Suppressor macrophage treated with lipopolysaccharide for 4 hours (primary cell): ENCODE results near the gene SNX9.
A peak's percentile ranks its signal among the peaks of the same experiment; 100 is the strongest.

Experiments
- DNase-seq: peaks from one replicate; pipeline ENCODE4 v3.0.0-alpha.2; 2020

SNX9 gene

GRCh38 chr6:157804448-157805327 is 18.4 kb upstream of the SNX9 start:
- DNase-seq: no peak

- DNase-seq: no peak
Measured at GRCh38 chr6:157806131-157806855, 16.8 kb upstream of the SNX9 start.

GRCh38 chr6:157806856-157807215 is 16.2 kb upstream of the SNX9 start:
- DNase-seq: no peak

GRCh38 chr6:157808405-157808950 is 14.6 kb upstream of the SNX9 start:
- DNase-seq: no peak

- DNase-seq: no peak
Measured at GRCh38 chr6:157809613-157810012, 13.4 kb upstream of the SNX9 start.

- DNase-seq: no peak
Measured at GRCh38 chr6:157811137-157811475, 11.9 kb upstream of the SNX9 start.

GRCh38 chr6:157811476-157812173 is 11.4 kb upstream of the SNX9 start:
- DNase-seq: peak; percentile 44

GRCh38 chr6:157812425-157813171 is 10.4 kb upstream of the SNX9 start:
- no peak for DNase-seq

GRCh38 chr6:157813191-157813590 is 9.9 kb upstream of the SNX9 start:
- no peak for DNase-seq

- no peak for DNase-seq
Measured at GRCh38 chr6:157813750-157814455, 9.1 kb upstream of the SNX9 start.

GRCh38 chr6:157814883-157815282 is 8.2 kb upstream of the SNX9 start:
- DNase-seq: no peak

GRCh38 chr6:157821342-157822033 is 1.6 kb upstream of the SNX9 start:
- no peak for DNase-seq

- DNase-seq: no peak
Measured at GRCh38 chr6:157822245-157823000, 623 bp upstream of the SNX9 start.

- peak; percentile 77 for DNase-seq
Measured at GRCh38 chr6:157823528-157824370, 703 bp downstream of the SNX9 start.

- DNase-seq: no peak
Measured at GRCh38 chr6:157825243-157825904, 2.3 kb downstream of the SNX9 start.

- DNase-seq: no peak
Measured at GRCh38 chr6:157830354-157831017, 7.4 kb downstream of the SNX9 start.

GRCh38 chr6:157831018-157831369 is 7.9 kb downstream of the SNX9 start:
- no peak for DNase-seq

GRCh38 chr6:157831424-157832249 is 8.6 kb downstream of the SNX9 start:
- DNase-seq: peak; percentile 34
